Epithelial cell of esophagus (primary cell): ENCODE data around the gene PRCC.

Experiments
- DNase-seq: peaks from one replicate; pipeline ENCODE4 v3.0.0; 2010; ENCODE audit warnings: low read depth
- H3K4me3 ChIP-seq: 2 replicates; pipeline ENCODE4 v1.5.1; 2011; ENCODE audit warnings: mild to moderate bottlenecking, low read length, control low read depth
- TF ChIP-seq, protein P1 (sequence below): IDR thresholded peaks from 2 replicates; pipeline ENCODE4 v1.5.1; 2011; ENCODE audit warnings: low read depth, mild to moderate bottlenecking, low read length, control low read depth, inconsistent platforms; ENCODE audit not compliant: insufficient read depth; ENCODE audit errors: missing control alignments

The PRCC gene

DNA sequence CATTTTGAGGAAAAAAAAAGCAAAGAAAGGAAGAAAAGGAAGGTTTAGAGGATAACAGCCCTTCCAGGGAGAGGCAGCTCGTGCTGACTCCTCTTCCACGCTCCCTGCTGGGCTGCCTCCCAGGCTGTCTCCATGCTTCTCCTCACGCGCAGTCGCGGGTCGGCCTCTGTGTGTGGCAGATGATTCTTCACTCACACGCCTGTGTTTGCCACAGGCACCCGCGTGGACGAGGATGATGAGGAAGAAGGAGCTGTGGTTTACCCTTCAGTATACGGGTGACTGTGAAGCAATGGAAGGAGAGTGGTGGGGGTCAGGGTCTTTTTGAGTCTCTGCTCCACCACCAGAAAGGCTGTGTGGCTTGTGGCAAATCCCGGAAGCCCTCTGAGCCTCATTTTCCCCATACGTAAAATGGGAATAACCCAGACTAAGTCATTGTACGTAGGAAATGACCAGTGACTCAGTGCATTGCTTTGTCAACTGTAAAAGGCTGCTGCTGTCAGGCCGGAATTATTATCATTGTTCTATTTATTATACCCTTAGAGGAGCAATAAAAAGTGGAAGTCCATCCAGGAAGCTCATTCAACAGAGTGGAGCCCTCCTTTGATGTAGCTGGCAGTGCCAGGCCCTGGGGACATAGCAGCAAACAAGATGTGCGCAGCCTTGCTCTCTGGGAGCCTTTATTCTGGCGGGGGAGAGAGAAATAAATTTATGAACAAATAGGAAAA lies 61.2 kb downstream of the PRCC start:
- H3K4me3 ChIP-seq = no peak overlapping the region
- DNase-seq = no peak
- TF ChIP-seq, protein P1, sequence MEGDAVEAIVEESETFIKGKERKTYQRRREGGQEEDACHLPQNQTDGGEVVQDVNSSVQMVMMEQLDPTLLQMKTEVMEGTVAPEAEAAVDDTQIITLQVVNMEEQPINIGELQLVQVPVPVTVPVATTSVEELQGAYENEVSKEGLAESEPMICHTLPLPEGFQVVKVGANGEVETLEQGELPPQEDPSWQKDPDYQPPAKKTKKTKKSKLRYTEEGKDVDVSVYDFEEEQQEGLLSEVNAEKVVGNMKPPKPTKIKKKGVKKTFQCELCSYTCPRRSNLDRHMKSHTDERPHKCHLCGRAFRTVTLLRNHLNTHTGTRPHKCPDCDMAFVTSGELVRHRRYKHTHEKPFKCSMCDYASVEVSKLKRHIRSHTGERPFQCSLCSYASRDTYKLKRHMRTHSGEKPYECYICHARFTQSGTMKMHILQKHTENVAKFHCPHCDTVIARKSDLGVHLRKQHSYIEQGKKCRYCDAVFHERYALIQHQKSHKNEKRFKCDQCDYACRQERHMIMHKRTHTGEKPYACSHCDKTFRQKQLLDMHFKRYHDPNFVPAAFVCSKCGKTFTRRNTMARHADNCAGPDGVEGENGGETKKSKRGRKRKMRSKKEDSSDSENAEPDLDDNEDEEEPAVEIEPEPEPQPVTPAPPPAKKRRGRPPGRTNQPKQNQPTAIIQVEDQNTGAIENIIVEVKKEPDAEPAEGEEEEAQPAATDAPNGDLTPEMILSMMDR = no peak

DNA sequence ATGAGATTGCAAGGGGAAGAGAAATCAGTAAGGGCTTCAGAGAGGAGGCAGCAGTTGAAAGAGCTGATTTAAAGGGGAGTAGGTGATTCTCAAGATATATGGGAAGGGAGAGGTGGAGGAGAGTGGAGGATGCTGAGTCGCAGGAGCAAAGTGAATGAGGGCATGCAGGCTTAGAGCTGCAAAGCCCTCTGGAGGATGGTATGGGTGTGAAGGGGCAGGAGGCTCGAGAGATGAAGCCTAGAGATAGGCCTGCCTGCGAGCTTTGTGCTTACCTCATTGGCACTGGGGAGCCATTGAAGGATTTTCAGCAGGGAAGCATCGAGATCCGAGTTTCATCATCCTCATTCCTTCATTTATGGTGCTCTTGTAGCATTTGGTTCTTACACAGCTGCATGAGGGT lies 65.1 kb downstream of the PRCC start:
- TF ChIP-seq, protein P1 = no peak
- DNase-seq = no peak
- H3K4me3 ChIP-seq = no peak overlapping the region

DNA sequence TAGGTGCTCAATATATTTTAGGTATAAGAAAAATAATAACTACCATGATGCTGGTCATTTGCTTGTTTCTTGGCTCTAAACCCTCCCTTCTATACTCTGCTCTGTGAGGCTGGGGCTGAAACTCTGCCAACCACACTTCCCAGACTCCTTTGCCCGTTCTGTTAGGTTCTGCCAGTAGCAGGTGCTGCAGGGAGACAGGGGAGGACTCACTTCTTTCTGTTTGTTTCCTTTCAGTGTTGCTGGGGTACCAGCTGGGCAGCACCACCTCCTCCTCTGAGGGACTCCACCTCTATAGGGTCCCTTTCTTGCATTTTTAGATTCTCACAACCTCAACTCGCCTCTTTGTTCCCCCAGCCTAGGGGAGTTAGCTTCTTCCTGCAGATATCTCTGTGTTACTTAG lies 66.3 kb downstream of the PRCC start:
- H3K4me3 ChIP-seq = no peak overlapping the region
- TF ChIP-seq, protein P1 = no peak
- no peak for DNase-seq

DNA sequence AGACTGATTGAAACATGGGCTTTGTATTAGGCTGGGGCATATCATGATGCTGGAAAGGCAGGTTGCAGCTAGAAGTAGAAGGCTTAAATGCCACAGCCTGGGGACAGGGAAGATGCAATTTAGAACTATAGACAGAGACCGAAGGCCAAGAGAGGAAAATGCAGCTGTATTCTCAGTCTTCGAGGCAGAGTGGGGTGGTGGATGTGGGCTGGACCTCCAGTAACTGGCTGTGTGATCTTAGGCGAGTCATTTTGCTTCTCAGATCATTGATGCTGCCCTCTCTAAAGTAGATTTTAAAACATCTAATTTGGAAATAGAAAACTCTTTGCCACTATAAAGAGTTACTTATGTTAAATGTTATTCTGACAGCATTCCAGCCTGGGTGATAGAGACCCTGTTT lies 67.0 kb downstream of the PRCC start:
- TF ChIP-seq, protein P1 = no peak
- DNase-seq = no peak
- no peak overlapping the region for H3K4me3 ChIP-seq

DNA sequence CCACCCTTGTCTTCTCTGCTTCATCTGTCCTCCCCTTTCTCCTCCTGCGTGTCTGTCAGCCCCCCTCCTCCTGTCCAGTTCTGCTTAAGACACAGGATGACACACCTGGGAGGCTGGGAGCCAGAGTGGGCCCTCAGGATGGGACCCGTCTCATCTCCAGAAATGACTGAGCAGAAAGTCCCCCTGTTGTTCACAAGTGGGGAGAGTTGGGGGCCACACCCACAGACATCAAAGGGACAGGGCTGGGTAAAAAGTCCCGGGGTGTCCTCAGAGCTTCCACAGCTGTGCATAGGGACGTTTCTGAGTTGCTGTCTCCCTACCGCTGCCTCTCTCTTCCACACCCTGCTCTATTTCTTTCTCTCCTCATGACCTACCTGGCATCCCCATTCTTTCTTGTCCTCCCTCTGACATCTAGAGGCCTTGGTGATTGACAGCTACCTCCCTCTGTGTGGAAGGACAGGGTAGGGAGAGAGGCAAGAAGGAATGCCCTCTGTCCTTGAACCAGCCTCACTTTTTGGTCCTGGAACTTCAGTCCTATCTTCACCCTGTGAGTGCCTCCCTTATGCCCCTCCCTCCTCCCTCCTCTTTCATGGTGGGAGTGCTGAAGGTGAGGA lies 68.8 kb downstream of the PRCC start:
- no peak for DNase-seq
- TF ChIP-seq, protein P1 = no peak
- H3K4me3 ChIP-seq = no peak overlapping the region

DNA sequence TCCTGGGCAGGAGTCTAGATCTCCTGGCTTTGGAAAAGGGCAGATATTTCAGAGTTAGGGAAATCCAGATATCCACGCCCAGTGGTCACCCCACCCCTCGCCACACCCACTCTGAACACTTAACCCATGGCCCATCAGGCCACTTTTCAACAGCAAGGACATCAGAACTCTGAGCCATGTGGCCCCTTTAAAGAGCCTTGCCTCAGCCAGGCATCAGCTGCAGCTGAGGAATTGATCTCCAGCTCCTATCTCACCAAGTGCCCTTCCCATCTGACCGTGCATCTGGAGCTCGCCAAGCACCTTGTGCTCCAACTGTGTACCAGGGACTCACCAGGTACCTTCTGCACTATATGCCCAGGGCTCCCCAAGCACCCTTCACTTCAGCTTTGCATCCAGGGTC lies 69.6 kb downstream of the PRCC start:
- TF ChIP-seq, protein P1 = no peak
- DNase-seq = no peak
- no peak overlapping the region for H3K4me3 ChIP-seq

DNA sequence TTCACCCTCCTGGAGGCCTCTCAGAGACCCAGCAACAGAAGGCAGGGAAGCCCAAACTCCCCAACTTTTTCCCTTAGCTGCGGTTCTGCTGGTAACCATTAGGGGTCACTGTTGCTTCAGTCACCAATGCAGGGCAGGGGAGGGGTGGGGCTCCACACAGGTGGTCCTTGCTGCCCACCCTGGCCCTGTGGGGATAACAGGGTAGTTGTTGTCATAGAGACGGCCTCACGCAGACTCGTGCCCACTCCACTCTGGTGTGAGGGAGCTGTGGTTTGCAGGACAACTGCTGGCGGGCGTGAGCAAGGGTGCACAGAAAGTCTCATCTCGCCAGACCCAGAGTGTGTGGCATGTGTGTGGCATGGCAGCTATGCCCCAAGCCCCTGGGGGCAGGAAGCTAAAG lies 71.6 kb downstream of the PRCC start:
- TF ChIP-seq, protein P1 = peak; percentile 90
- peak; percentile 30 for DNase-seq
- H3K4me3 ChIP-seq = no peak overlapping the region
